Upper lobe of right lung (tissue), 1 donor: ENCODE results near the gene ARID5B. TPM values are rescaled to one million over a fixed set of nuclear protein-coding genes. Genes with fewer than 3 reads are reported as not detected.

ENCODE experiments used
- ATAC-seq: fragments of 200-7000 bp; cut with Tn5 transposase; one replicate; pipeline ENCODE4 v1.9.1; 2020; ENCODE audit warnings: mild to moderate bottlenecking, moderate library complexity
- DNase-seq: peaks from one replicate; pipeline ENCODE4 v3.0.0-alpha.2; 2020
- H3K27ac ChIP-seq: fragments of 200-600 bp; one replicate; pipeline ENCODE4 v1.8.0; 2022
- H3K27me3 ChIP-seq: fragments of 200-600 bp; one replicate; pipeline ENCODE4 v1.8.0; 2022; ENCODE audit warnings: mild to moderate bottlenecking
- H3K36me3 ChIP-seq: fragments of 200-600 bp; one replicate; pipeline ENCODE4 v1.8.0; 2022
- H3K4me1 ChIP-seq: fragments of 200-600 bp; one replicate; pipeline ENCODE4 v1.8.0; 2022
- H3K4me3 ChIP-seq: fragments of 200-600 bp; one replicate; pipeline ENCODE4 v1.8.0; 2022; ENCODE audit warnings: mild to moderate bottlenecking
- H3K9me3 ChIP-seq: fragments of 200-600 bp; one replicate; pipeline ENCODE4 v1.8.0; 2022
- intact Hi-C: fragments of 100-400 bp; cut with DNase I; formaldehyde crosslinking; loops from one replicate; pipeline ENCODE4 v1.11.0; 2022
- total RNA-seq: library from RNA; stranded (reverse); fragmentation: NEBNext Ultra II Directional; extraction: Animal tissue kit (Norgen Biotek cat#: 25700); gene quantifications from one replicate; pipeline ENCODE4 v1.2.1, GENCODE V29; 2021
- TF ChIP-seq, protein P1 (sequence below): fragments of 200-600 bp; IDR thresholded peaks from one replicate; pipeline ENCODE4 v1.8.0; 2022; ENCODE audit warnings: antibody characterized with exemption
- donor health status: DM: no; HTN: yes; CAD: no; lungs with severe emphysema.

ARID5B gene
- total RNA-seq, 1 donor from 2014 or later: 34.1 TPM

DNA sequence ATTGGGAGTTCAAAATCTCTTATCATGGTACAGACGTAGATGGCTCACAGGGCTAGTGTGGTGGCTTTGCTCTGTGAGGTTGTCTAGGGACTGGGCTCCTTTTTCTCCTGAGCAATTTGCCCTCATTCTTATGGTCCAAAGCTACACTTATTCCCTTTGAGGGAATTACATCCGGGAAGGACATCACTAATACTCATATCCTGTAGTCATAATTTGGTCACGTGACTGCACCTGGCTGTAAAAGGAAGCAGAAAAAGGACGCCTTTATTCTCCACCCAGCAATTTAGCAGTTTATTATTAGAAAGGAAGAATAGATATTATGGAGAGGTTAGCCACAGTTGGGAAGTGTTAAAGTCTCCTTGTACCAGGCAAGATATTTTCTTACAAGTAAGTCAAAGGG, 28.1 kb downstream of the ARID5B start:
- Histone ChIP-seq H3K4me3 (no peak overlapping the region), H3K4me1 (peaks cover 8% of the 10 kb centered on the region), H3K36me3 (no peaks in the 10 kb centered on the region), H3K9me3 (no peaks in the 10 kb centered on the region), H3K27me3 (no peaks in the 10 kb centered on the region), H3K27ac (no peak overlapping the region)
- TF ChIP-seq, protein P1, sequence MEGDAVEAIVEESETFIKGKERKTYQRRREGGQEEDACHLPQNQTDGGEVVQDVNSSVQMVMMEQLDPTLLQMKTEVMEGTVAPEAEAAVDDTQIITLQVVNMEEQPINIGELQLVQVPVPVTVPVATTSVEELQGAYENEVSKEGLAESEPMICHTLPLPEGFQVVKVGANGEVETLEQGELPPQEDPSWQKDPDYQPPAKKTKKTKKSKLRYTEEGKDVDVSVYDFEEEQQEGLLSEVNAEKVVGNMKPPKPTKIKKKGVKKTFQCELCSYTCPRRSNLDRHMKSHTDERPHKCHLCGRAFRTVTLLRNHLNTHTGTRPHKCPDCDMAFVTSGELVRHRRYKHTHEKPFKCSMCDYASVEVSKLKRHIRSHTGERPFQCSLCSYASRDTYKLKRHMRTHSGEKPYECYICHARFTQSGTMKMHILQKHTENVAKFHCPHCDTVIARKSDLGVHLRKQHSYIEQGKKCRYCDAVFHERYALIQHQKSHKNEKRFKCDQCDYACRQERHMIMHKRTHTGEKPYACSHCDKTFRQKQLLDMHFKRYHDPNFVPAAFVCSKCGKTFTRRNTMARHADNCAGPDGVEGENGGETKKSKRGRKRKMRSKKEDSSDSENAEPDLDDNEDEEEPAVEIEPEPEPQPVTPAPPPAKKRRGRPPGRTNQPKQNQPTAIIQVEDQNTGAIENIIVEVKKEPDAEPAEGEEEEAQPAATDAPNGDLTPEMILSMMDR: no peak
- intact Hi-C loops: no loop called here
- ATAC-seq: no peak
- no peak for DNase-seq

DNA sequence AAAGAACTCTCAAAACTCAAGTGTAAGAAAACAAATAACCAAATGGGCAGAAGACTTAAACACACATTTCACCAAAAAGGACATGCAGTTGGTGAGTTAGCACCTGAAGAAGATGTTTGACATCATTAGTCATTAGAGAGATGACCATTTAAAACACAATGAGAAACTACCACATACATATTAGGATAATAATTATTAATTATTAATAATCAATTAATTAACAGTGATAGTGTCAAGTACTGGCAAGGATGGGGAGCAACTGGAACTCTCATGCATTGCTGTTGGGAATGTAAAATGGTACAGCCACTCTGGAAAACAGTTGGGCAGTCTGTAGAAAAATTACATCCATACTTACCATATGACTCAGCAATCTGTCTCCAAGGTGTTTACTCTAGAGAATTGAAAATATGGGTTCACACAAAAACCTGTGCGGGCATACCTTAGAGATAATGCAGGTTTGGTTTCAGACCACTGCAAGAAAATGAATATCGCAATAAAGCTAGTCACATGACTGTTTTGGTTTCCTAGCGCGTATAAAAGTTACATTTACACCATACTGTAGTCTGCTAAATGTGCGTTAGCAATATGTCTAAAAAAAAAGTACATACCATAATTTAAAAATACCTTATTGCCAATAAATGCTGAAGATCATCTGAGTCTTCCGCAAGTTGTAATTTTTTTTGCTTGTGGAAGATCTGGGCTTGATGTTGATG, 30.3 kb downstream of the ARID5B start:
- H3K4me1 ChIP-seq: peaks cover 8% of the 10 kb centered on the region
- no peak for DNase-seq
- intact Hi-C loops: no loop called here
- H3K36me3 ChIP-seq: no peaks in the 10 kb centered on the region
- no peak overlapping the region for H3K27ac ChIP-seq
- TF ChIP-seq, protein P1: no peak
- H3K27me3 ChIP-seq: no peaks in the 10 kb centered on the region
- ATAC-seq: no peak
- no peaks in the 10 kb centered on the region for H3K9me3 ChIP-seq
- H3K4me3 ChIP-seq: no peak overlapping the region

GRCh38 chr10:61933859-61934555, 32.5 kb downstream of the ARID5B start:
- DNase-seq (no peak), ATAC-seq (peak; percentile 39)
- TF ChIP-seq, protein P1: no peak
- H3K27me3 ChIP-seq: no peaks in the 10 kb centered on the region
- H3K4me1 ChIP-seq: peaks cover 25% of the 10 kb centered on the region
- no peaks in the 10 kb centered on the region for H3K36me3 ChIP-seq
- H3K27ac ChIP-seq: peak overlapping the region; percentile 56
- no peak overlapping the region for H3K4me3 ChIP-seq
- intact Hi-C loops: no loop called here
- no peaks in the 10 kb centered on the region for H3K9me3 ChIP-seq

- peaks cover 36% of the 10 kb centered on the region for H3K4me1 ChIP-seq
- H3K36me3 ChIP-seq: no peaks in the 10 kb centered on the region
- H3K27me3 ChIP-seq: no peaks in the 10 kb centered on the region
- H3K9me3 ChIP-seq: no peaks in the 10 kb centered on the region
- H3K4me3 ChIP-seq: no peak overlapping the region
- no peak for ATAC-seq
- TF ChIP-seq, protein P1: no peak
- intact Hi-C loops: no loop called here
- H3K27ac ChIP-seq: peak overlapping the region; percentile 56
- DNase-seq: no peak
Observed at GRCh38 chr10:61935077-61935476, 33.6 kb downstream of the ARID5B start.

GRCh38 chr10:61936770-61937169, 35.3 kb downstream of the ARID5B start:
- ATAC-seq (no peak), DNase-seq (no peak)
- TF ChIP-seq, protein P1: no peak
- H3K27ac ChIP-seq: no peak overlapping the region
- no peaks in the 10 kb centered on the region for H3K27me3 ChIP-seq
- H3K36me3 ChIP-seq: no peaks in the 10 kb centered on the region
- intact Hi-C loops: no loop called here
- H3K4me1 ChIP-seq: peaks cover 47% of the 10 kb centered on the region
- H3K4me3 ChIP-seq: no peak overlapping the region
- H3K9me3 ChIP-seq: no peaks in the 10 kb centered on the region
